ENCODE results near the gene PCP2.

DNA sequence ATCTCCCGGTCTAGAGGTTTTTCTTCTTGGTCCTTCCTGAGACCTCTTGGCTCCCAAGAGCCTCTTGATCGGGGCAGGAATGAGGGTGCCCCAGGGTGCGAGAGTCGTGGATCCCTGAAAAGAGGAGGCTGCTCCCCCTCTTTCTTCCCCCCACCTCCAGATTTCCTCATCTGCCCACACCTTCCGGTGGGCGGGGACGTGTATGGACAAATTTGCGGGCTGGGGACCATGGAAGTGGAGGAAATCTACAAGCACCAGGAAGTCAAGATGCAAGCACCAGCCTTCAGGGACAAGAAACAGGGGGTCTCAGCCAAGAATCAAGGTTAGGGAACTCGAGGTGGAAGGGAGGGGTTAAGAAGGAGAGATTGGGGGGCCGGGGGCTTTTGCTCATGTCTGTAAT is 43.3 kb upstream of the PCP2 start, which contains the start of gene MCEMP1:
- TF ChIP-seq, protein P1, sequence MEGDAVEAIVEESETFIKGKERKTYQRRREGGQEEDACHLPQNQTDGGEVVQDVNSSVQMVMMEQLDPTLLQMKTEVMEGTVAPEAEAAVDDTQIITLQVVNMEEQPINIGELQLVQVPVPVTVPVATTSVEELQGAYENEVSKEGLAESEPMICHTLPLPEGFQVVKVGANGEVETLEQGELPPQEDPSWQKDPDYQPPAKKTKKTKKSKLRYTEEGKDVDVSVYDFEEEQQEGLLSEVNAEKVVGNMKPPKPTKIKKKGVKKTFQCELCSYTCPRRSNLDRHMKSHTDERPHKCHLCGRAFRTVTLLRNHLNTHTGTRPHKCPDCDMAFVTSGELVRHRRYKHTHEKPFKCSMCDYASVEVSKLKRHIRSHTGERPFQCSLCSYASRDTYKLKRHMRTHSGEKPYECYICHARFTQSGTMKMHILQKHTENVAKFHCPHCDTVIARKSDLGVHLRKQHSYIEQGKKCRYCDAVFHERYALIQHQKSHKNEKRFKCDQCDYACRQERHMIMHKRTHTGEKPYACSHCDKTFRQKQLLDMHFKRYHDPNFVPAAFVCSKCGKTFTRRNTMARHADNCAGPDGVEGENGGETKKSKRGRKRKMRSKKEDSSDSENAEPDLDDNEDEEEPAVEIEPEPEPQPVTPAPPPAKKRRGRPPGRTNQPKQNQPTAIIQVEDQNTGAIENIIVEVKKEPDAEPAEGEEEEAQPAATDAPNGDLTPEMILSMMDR (conservative IDR thresholded peaks at IDR 0.05; ENCODE audit: low read depth, low read length) = no peak
- TF ChIP-seq EZH2 (IDR thresholded peaks at IDR 0.05; ENCODE audit: low read length, unreplicated experiment) = no peak
